RPMI8226 (cell line): ENCODE data around the gene DCAF15.

Experiments
- DNase-seq: peaks from one replicate; pipeline ENCODE4 v3.0.0-alpha.2; 2015

The DCAF15 gene

DNA sequence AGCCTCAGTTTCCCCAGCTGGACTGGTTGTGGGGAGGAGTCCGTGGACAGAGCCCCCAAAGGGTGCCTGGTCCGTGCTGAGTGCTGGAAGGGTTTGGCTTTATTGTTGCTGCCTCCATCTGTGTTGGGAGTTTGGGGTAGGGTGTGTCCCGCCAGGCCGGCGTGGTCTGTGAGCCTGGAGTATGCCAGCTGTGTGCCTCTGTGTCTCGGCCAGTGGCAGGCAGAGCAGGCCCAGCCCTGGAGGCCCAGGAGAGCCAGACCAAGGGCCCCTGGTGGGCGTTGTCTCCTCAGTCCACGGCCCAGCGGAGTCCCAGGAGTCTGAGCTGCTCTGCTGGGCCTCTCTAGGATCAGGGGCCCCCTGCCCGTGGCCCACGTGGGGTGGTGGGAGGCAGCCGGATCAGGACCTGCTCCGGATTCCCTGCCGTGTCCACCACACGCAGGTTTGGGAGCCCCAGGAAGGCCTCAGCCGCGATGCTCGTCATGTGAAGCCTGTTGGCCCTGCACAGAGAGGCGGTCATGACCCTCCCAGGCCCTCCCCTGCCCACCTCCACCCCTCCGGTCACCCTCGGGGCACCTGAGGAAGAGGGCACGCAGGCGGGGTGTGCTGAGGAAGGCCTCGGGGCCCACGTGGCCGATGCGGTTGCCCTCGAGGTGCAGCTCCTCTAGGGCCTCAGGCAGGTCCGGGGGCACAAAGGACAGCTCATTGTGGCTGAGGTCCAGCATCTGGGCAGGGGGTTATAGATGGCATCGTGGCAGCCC, 20.7 kb upstream of the DCAF15 start:
- DNase-seq = no peak

DNA sequence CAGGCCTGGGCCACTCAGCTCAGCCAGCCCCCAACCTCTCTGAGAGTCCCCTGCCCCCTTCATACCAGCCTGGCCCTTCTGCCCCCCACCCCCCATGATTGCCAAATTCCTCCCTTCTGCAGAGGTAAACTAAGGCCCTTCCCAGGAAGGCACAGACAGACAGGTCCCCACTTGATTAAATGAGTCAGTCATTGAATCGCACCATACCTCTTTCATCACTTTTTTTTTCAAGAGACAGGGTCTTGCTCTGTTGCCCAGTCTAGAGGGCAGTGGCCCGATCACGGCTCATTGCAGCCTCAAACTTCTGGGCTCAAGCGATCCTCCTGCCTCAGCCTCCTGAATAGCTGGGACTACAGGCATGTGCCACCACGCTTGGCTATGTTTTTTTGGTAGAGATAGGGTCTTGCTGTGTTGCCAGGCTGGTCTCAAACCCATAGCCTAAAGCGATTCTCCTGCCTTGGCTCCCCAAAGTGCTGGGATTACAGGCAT, 20.1 kb upstream of the DCAF15 start:
- DNase-seq = no peak

DNA sequence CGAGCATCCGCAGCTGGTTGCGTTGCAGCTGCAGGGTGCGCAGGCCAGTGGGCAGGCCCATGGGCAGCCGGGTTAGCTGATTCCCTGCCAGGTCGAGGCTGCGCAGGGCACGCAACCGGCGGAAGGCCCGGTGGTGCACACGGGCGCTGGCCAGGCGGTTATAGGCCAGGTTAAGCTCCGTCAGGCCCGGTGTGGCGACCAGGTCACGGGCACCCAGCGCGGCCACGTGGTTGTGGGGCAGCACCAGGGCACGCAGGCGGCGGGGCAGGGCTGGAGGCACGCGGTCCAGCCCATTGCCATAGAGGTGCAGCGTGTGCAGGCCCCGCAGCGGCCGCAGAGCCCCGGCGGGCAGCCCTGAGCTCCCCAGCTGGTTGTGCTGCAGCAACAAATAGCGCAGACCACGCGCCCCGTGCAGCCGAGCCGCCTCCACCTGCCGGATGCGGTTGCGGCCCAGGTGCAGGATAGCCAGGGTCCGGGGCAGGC, 19.4 kb upstream of the DCAF15 start:
- peak; percentile 45 for DNase-seq

GRCh38 chr19:13934785-13935109, 17.6 kb upstream of the DCAF15 start:
- DNase-seq = no peak

- no peak for DNase-seq
Measured at GRCh38 chr19:13935765-13936510, 16.4 kb upstream of the DCAF15 start.

DNA sequence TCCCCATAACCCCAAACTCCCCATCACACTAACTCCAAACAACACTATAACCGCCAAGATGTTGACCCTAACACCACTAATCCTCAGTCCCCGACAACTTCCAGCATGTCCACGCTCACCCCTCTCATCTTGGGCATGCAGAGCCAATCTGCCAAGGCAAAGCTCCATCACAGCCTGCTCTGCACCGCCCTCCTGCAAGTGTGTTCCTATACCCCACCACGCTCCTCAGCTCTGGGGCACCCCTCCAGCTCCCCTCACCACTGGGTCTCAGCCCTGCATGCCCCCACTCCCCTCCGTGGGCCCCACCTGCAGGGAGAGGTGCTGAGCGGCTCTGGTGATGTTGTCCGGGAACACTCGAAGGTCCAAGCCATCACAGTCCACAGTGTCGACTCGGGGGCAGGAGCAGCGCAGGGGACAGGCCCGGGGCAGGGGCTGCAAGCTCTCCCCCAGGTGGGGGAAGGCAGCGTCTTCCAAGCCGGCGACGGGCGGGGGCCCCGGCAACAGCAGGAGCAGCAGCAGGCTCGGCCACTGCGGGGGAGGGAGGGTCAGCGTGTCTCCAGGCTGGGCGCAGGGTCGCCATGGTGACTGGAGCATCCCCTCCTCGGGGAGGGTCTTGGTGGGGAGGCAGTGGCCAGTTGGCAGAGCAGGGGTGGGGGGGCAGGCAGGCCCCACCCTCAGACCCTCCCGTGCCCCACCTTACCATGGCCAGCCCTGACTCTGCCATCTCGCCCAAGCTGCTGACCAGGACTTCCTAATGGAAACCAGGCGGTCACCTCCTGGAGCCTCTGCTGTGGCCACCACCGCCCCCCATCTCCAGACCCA, 14.6 kb upstream of the DCAF15 start:
- no peak for DNase-seq

DNA sequence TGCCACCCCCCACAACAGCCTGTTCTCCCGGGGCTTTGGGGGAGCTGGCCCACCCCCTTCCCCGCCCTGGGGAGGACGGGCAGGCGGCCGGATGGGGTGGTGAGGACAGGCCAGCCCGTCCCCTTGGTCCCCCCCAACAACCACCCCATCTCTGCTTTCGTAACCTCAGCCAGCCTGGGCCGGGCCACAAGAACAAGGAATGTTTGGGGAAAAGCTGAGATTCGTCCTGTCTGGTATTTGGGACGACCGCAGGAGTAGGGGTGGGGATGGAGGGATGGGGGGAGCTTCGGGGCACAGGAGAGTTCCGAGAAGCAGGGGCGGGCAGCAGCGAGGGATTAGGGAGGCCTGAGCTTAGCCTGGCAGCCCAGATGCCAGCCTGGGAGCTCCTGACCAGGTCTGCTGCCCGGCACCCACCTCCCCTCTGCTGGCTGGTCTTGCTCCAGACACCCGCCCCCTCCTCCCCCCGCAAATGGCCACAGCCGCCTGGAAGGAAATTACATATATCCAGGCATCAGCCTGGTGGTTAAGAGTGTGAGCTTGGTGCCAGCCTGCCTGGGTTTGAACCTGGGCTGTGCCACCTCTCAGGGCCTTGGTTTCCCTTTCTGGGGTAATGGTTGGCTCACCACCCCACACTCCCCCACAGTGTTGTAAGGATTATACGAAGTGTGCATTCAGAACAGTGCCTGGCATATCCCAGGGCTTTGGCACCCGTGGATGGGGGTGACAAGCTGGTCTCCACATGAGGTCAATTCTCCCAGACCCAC, 13.8 kb upstream of the DCAF15 start, which contains the start of gene PODNL1:
PODNL1 (minus strand) TSS at position 117 of the 764 bp plus-strand sequence. CDS start 236 bp downstream, outside the sequence.
- DNase-seq = no peak

GRCh38 chr19:13942023-13942684, 10.2 kb upstream of the DCAF15 start:
- DNase-seq = no peak

- no peak for DNase-seq
Measured at GRCh38 chr19:13946414-13946813, 5.9 kb upstream of the DCAF15 start.

GRCh38 chr19:13951043-13951442, 1.3 kb upstream of the DCAF15 start:
- DNase-seq = no peak

GRCh38 chr19:13951799-13952153, 533 bp upstream of the DCAF15 start:
- DNase-seq = no peak

- DNase-seq = peak; percentile 43
Measured at GRCh38 chr19:13952931-13953531, 722 bp downstream of the DCAF15 start.

DNA sequence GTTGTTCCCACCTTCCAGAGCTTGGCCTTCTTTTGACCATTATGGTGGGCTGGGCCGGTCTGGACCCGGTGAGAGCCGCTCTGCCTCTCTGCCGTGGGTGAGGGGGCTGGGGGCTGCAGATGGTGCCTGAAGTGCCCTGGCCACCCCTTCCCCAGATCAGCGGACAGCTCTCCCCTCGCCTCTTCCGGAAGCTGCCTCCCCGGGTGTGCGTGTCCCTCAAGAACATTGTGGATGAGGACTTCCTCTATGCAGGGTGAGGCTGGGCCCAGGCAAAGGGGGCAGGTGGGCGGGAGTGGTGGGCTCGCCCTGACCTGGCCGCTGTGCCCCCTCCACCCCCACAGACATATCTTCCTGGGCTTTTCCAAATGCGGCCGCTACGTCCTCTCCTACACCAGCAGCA, 1.9 kb downstream of the DCAF15 start:
- DNase-seq = no peak

- no peak for DNase-seq
Measured at GRCh38 chr19:13955662-13956364, 3.5 kb downstream of the DCAF15 start.

DNA sequence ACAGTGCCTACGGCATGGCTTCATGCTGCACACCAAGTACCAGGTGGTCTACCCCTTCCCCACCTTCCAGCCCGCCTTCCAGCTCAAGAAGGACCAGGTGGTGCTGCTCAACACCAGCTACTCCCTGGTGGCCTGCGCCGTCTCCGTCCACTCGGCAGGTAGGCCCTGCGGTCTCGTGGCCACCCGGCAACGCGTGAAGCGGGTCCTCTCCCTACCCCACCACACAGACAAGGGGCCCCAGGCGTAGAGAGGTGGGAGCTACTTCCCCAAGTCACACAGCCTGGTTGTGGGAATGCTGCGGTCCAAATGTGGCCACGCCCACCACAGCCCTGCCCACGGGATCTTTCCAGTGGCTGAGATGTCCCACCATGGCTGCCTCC, 4.0 kb downstream of the DCAF15 start:
- no peak for DNase-seq

DNA sequence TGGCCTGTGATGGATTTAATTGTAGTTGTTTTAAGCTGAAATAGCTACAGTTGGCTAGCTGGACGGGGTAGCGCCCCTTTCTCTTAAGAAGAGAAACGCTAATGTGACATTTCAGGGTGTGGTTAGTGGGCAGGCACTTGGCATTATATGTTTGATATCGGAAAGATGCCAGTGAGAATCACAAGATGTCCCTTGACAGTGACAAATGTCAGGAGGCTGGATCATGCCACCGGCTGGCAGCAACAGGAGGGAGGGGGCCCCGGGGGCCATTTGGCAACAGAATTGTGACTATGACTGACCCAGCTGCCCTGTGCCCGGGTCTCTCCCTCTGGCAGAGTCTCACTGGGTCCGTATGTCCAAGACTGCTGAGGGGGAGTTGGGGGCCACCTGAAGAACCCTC, 4.7 kb downstream of the DCAF15 start:
- DNase-seq = no peak

DNA sequence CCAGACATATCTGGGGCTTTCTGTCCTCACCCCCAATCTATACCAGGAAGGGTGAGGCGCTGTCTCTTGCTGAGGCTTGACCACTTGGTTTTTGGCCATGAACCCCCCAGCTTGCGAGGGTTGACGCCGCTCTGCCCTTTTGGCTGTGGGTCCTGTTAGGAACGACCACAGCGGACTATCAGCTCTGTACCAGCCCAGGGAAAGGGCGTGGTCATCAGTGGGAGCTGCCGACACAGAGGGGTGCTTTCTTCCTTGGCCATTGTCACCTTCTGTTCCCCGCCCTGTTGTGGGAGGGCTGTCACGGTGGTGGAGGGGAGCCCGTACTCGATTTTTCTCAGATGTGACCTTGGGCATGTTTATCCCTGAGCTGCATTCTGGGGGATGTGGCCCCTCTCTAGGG, 5.7 kb downstream of the DCAF15 start:
- DNase-seq = no peak

GRCh38 chr19:13959141-13959961, 7.0 kb downstream of the DCAF15 start:
- DNase-seq = no peak

DNA sequence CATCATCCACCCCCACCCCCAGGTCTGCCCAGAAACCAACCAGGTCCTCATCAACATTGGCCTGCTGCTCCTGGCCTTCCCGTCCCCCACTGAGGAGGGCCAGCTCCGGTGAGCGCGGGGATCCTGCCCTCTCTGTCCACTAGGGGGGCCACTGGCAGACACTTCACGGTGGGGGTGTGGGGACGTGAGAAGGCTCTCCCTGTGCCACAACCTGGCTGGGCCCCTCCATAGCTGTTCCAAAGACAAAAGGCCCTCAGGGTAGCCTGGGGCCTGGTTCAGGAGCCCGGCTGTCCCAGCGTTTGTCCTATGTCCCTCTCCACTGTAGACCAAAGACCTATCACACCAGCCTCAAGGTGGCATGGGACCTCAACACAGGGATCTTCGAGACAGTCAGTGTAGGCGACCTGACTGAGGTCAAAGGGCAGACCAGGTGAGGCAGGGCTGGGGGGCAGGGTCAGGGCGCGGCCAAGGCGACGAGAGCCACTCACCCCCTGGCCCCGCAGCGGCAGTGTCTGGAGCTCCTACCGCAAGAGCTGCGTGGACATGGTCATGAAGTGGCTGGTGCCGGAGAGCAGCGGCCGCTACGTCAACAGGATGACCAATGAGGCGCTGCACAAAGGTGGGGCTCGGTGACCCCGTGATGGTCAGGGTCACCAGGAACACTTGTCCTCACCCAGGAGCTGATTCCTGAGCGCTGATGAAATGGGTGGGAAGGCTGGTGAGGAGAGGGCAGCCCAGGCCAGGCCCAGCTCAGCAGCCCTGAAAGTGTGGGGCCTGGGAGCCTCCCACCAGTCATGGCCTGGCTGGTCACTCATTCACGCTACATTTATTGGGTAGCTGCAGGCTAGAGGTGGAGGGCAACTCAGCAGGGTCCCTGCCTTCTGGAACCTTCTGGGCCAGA, 7.9 kb downstream of the DCAF15 start:
- no peak for DNase-seq
